HepG2 (cell line): ENCODE results near the gene CSNK2A2. TPM values are rescaled to one million over a fixed set of nuclear protein-coding genes. Genes with fewer than 3 reads are reported as not detected.
A peak's percentile ranks its signal among the peaks of the same experiment; 100 is the strongest.

ENCODE experiments used
- ARID3A ChIP-seq: IDR thresholded peaks from 2 replicates; pipeline ENCODE4 v1.6.1; 2012; ENCODE audit warnings: low read depth, low read length, improper control_type of control experiment
- ARID4A ChIP-seq: sonication (generic); formaldehyde crosslinking; IDR thresholded peaks from 2 replicates; pipeline ENCODE4 v1.5.0; 2020; ENCODE audit warnings: mild to moderate bottlenecking, missing genetic modification reagents, borderline replicate concordance
- BHLHE40 ChIP-seq: IDR thresholded peaks from 2 replicates; pipeline ENCODE4 v1.6.1; 2011; ENCODE audit warnings: low read length, improper control_type of control experiment
- CEBPG ChIP-seq: IDR thresholded peaks from 2 replicates; pipeline ENCODE4 v1.6.1; 2016
- CREB1 ChIP-seq, 2 experiments: fragments of 450-650 bp in 1 of 2; IDR thresholded peaks; 2 replicates each; pipeline ENCODE4 v1.6.1; 2016 to 2017; ENCODE audit warnings: control low read depth in 1 of 2, mild to moderate bottlenecking in 1 of 2, missing compliant biosample characterization in 1 of 2, missing genetic modification characterization in 1 of 2
- FOXA3 ChIP-seq: IDR thresholded peaks from 2 replicates; pipeline ENCODE4 v1.6.1; 2016; ENCODE audit warnings: missing genetic modification reagents, missing compliant biosample characterization
- FOXK2 ChIP-seq: fragments of 450-650 bp; IDR thresholded peaks from 2 replicates; pipeline ENCODE4 v1.6.1; 2016
- HDAC2 ChIP-seq: sonication (generic); formaldehyde crosslinking; IDR thresholded peaks from 2 replicates; pipeline ENCODE4 v1.4.0; 2020; ENCODE audit warnings: missing genetic modification reagents
- HNRNPL ChIP-seq: fragments of 200-400 bp; formaldehyde crosslinking; IDR thresholded peaks from 2 replicates; pipeline ENCODE4 v1.6.1; 2017; ENCODE audit warnings: mild to moderate bottlenecking, low read depth, low read length
- HOXA5 ChIP-seq: sonication (generic); formaldehyde crosslinking; IDR thresholded peaks from 2 replicates; pipeline ENCODE4 v1.4.0; 2020; ENCODE audit warnings: missing genetic modification reagents
- IRF2 ChIP-seq: IDR thresholded peaks from 2 replicates; pipeline ENCODE4 v1.6.1; 2018; ENCODE audit warnings: missing genetic modification reagents, missing compliant biosample characterization
- KLF16 ChIP-seq, 2 experiments: sonication (generic) in 1 of 2; formaldehyde crosslinking in 1 of 2; IDR thresholded peaks; 2 replicates each; pipeline versions ENCODE4 v1.6.1 to v1.8.0; 2016 to 2023; ENCODE audit warnings: missing genetic modification reagents in 2 of 2, missing compliant biosample characterization in 1 of 2
- MNT ChIP-seq: fragments of 450-650 bp; IDR thresholded peaks from 2 replicates; pipeline ENCODE4 v1.6.1; 2016
- MXI1 ChIP-seq: IDR thresholded peaks from 3 replicates; pipeline ENCODE4 v1.6.1; 2012; ENCODE audit warnings: low read depth, low read length, inconsistent platforms, borderline replicate concordance
- ONECUT2 ChIP-seq: sonication (generic); formaldehyde crosslinking; IDR thresholded peaks from 2 replicates; pipeline ENCODE4 v1.4.0; 2020; ENCODE audit warnings: missing genetic modification reagents
- RFX1 ChIP-seq: fragments of 450-650 bp; IDR thresholded peaks from 2 replicates; pipeline ENCODE4 v1.6.1; 2017
- RFX3 ChIP-seq: IDR thresholded peaks from 2 replicates; pipeline ENCODE4 v1.6.1; 2016; ENCODE audit warnings: missing biosample characterization, missing genetic modification reagents
- SMARCE1 ChIP-seq: fragments of 450-650 bp; IDR thresholded peaks from 2 replicates; pipeline ENCODE4 v1.6.1; 2017; ENCODE audit warnings: borderline replicate concordance
- TGIF2 ChIP-seq: IDR thresholded peaks from 2 replicates; pipeline ENCODE4 v1.6.1; 2016; ENCODE audit warnings: control low read depth, missing compliant biosample characterization
- ZNF335 ChIP-seq: sonication (generic); formaldehyde crosslinking; IDR thresholded peaks from 2 replicates; pipeline ENCODE4 v1.4.0; 2020; ENCODE audit warnings: missing genetic modification reagents
- ZNF614 ChIP-seq: IDR thresholded peaks from 2 replicates; pipeline ENCODE4 v1.6.1; 2018; ENCODE audit warnings: missing biosample characterization, missing genetic modification reagents, inconsistent platforms, borderline replicate concordance
- ZNF770 ChIP-seq: sonication (generic); formaldehyde crosslinking; IDR thresholded peaks from 2 replicates; pipeline ENCODE4 v1.5.0; 2020; ENCODE audit warnings: mild to moderate bottlenecking, missing genetic modification reagents
- polyA plus RNA-seq, 8 experiments: library from polyadenylated mRNA; depleted of rRNA in 3 of 8; stranded (reverse) in 7 of 8; unstranded in 1 of 8; fragments of >200 nt; fragmentation: Illumina TruSeq in 4 of 8; extraction: Trizol in 4 of 8; gene quantifications; 2 replicates each; pipeline versions ENCODE4 v1.2.1 to v1.2.3, GENCODE V29; 2011 to 2016; ENCODE audit warnings: low read depth in 4 of 8, missing spikeins in 1 of 8, mixed read lengths in 1 of 8; ENCODE audit not compliant: insufficient read depth in 1 of 8
- total RNA-seq, 5 experiments: library from RNA; depleted of rRNA; stranded (reverse); fragments of >200 nt; fragmentation: Illumina TruSeq; extraction: Trizol; gene quantifications; 2 replicates each; pipeline ENCODE4 v1.2.3, GENCODE V29; 2016; ENCODE audit warnings: low read depth in 1 of 5

CSNK2A2 gene
- total and polyA plus RNA-seq, 2 of the 13 experiments (the other 11 are each of a cell fraction or from before 2014, with no cell fraction given) = 46.4 to 56.9 TPM

GRCh38 chr16:58127033-58127556 is 70.8 kb downstream of the CSNK2A2 start (continued):
- TF ChIP-seq KLF16 (CRISPR knock-in tag; IDR thresholded peaks at IDR 0.05) (0 out of 4 replicates have a peak, but pooled peaks of 1 of the 2 experiments have one; percentile 24), IRF2 (CRISPR knock-in tag) (peak; percentile 28; the same call in 1 of the 2 replicates), ARID4A (peak; percentile 44; the same call in 1 of the 2 replicates), ARID3A (peak; percentile 53; the same call in 1 of the 2 replicates), HNRNPL (no peak), SMARCE1 (no peak), ZNF770 (no peak), MXI1 (peak; percentile 90; the same call in 2 of the 3 replicates), HOXA5 (CRISPR knock-in tag) (0 out of 2 replicates have a peak, but pooled peaks have one; percentile 8), ONECUT2 (CRISPR knock-in tag) (peak; percentile 79; the same call in 1 of the 2 replicates), RFX1 (peak; percentile 78), RFX3 (CRISPR knock-in tag) (peak; percentile 70), FOXA3 (CRISPR knock-in tag) (peak; percentile 53; the same call in 1 of the 2 replicates), FOXK2 (peak; percentile 87), ZNF335 (0 out of 2 replicates have a peak, but pooled peaks have one; percentile 42), BHLHE40 (peak; percentile 57; the same call in 1 of the 2 replicates), TGIF2 (peak; percentile 50; the same call in 1 of the 2 replicates), ZNF614 (0 out of 2 replicates have a peak, but pooled peaks have one; percentile 38), CREB1 (IDR thresholded peaks at IDR 0.05) (no peak), CREB1 (CRISPR knock-in tag; IDR thresholded peaks at IDR 0.05) (peak; percentile 25; the same call in 1 of the 2 replicates), HDAC2 (0 out of 2 replicates have a peak, but pooled peaks have one; percentile 14), CEBPG (CRISPR knock-in tag) (no peak), MNT (peak; percentile 81)
